ENCODE measurements around the gene WHRN. TPM values are rescaled to one million over a fixed set of nuclear protein-coding genes. Genes with fewer than 3 reads are reported as not detected.

Gene WHRN
- total and polyA plus RNA-seq, 9 of the 15 experiments (the other 6 are each of a cell fraction or from before 2014, with no cell fraction given), result 0.31 to 14.1 (median 3.0) TPM

- Histone ChIP-seq H4K20me1 (replicated peaks; ENCODE audit: control insufficient read depth, insufficient read depth, low read length) (0 out of 2 replicates have a peak, but pooled peaks cover 2% of the 10 kb centered on the region), H3K9me1 (ENCODE audit: control insufficient read depth, insufficient read depth, low read length) (no peaks in the 10 kb centered on the region), H3K9me3 (replicated peaks; ENCODE audit: control insufficient read depth, insufficient read depth, low read depth, low read length) (no peaks in the 10 kb centered on the region), H3K4me2 (ENCODE audit: insufficient read depth, low read length) (no peak overlapping the region), H3K9ac (ENCODE audit: insufficient read depth in 1 of 2, low read depth in 2 of 2, low read length in 2 of 2) (no peak overlapping the region), H3K36me3 (ENCODE audit: control insufficient read depth, insufficient read depth, low read length) (0 out of 3 replicates have a peak, but pooled peaks cover 3% of the 10 kb centered on the region), H3K79me2 (ENCODE audit: control insufficient read depth, insufficient read depth, low read length) (no peaks in the 10 kb centered on the region), H3K27ac (ENCODE audit: extremely low read depth, low read depth, low read length) (no peak overlapping the region), H2AFZ (ENCODE audit: low read depth, low read length) (no peak overlapping the region), H3K4me1 (replicated peaks in 1 of 2; ENCODE audit: control insufficient read depth in 2 of 2, insufficient read depth in 2 of 2, low read length in 2 of 2) (no peaks in the 10 kb centered on the region), H3K4me3 (no peak overlapping the region), H3K27me3 (ENCODE audit: control insufficient read depth in 2 of 2, insufficient read depth in 2 of 2, low read length in 2 of 2) (no peaks in the 10 kb centered on the region)
- BruUV-seq (replicated peaks), result no TSS peak
- no peak for DNase-seq (ENCODE audit: extremely low read depth in 1 of 4, low spot score in 3 of 4)
- no peak for ATAC-seq
- ChIA-PET CTCF (ENCODE audit: low intra/inter-chr PET ratio) (no interaction called here), POLR2A (interaction anchor here (0.7 to 1.2 kb wide), 4 partner anchors 8 to 1992 kb away, joined by 3 to 4 read pairs (median 4); no protein-coding TSS in a partner anchor)
- no peak for FAIRE-seq
- intact Hi-C loops (cut with micrococcal nuclease) (no loop called here), in situ Hi-C loops (cut with MboI) (loop anchor here (5.0 kb wide), 1 partner anchor 593 kb away; no protein-coding TSS in a partner anchor)
- TF ChIP-seq NR2F6 (CRISPR knock-in tag; IDR thresholded peaks at IDR 0.05) (no peak), MYNN (IDR thresholded peaks at IDR 0.05) (no peak), MYNN (CRISPR knock-in tag; IDR thresholded peaks at IDR 0.05) (no peak), NR1H2 (CRISPR knock-in tag; IDR thresholded peaks at IDR 0.05) (no peak), MTA1 (IDR thresholded peaks at IDR 0.05; ENCODE audit: borderline replicate concordance) (no peak)
- WGBS (ENCODE audit: insufficient coverage, low coverage, missing lambda C conversion rate), result 65% methylated on average over 6 of the region's 8 CpGs
Measured at GRCh38 chr9:114419796-114420195, 85.5 kb downstream of the WHRN start.

- CTCF ChIA-PET (ENCODE audit: low intra/inter-chr PET ratio), result no interaction called here
- Histone ChIP-seq H2AFZ (ENCODE audit: low read depth, low read length) (no peak overlapping the region), H3K9me3 (replicated peaks; ENCODE audit: control insufficient read depth, insufficient read depth, low read depth, low read length) (no peaks in the 10 kb centered on the region), H3K9ac (ENCODE audit: insufficient read depth in 1 of 2, low read depth in 2 of 2, low read length in 2 of 2) (no peak overlapping the region), H3K79me2 (ENCODE audit: control insufficient read depth, insufficient read depth, low read length) (no peaks in the 10 kb centered on the region), H3K4me1 (replicated peaks in 1 of 2; ENCODE audit: control insufficient read depth in 2 of 2, insufficient read depth in 2 of 2, low read length in 2 of 2) (no peaks in the 10 kb centered on the region), H3K4me2 (ENCODE audit: insufficient read depth, low read length) (no peak overlapping the region), H3K4me3 (no peak overlapping the region), H3K27ac (ENCODE audit: extremely low read depth, low read depth, low read length) (no peak overlapping the region), H3K27me3 (ENCODE audit: control insufficient read depth in 2 of 2, insufficient read depth in 2 of 2, low read length in 2 of 2) (no peaks in the 10 kb centered on the region), H3K36me3 (ENCODE audit: control insufficient read depth, insufficient read depth, low read length) (0 out of 3 replicates have a peak, but pooled peaks cover 3% of the 10 kb centered on the region), H3K9me1 (ENCODE audit: control insufficient read depth, insufficient read depth, low read length) (no peaks in the 10 kb centered on the region), H4K20me1 (replicated peaks; ENCODE audit: control insufficient read depth, insufficient read depth, low read length) (0 out of 2 replicates have a peak, but pooled peaks cover 2% of the 10 kb centered on the region)
- intact Hi-C loops (cut with micrococcal nuclease), result no loop called here
- 64% methylated on average over 6 of the region's 6 CpGs for whole genome bisulfite sequencing (ENCODE audit: insufficient coverage, low coverage, missing lambda C conversion rate)
- BruUV-seq (replicated peaks), result no TSS peak
- FAIRE-seq (no peak), ATAC-seq (no peak), DNase-seq (ENCODE audit: extremely low read depth in 1 of 4, low spot score in 3 of 4) (no peak)
- POLR2A ChIA-PET, result interaction anchor here (0.5 kb wide), 1 partner anchor 9 kb away, joined by 3 read pairs; no protein-coding TSS in a partner anchor
- TF ChIP-seq ARID4B (CRISPR knock-in tag; IDR thresholded peaks at IDR 0.05) (no peak), POLR2A (conservative IDR thresholded peaks at IDR 0.05) (no peak), ZNF507 (tag; conservative IDR thresholded peaks at IDR 0.05) (no peak), NR3C1 (CRISPR knock-in tag; IDR thresholded peaks at IDR 0.05) (no peak)
- in situ Hi-C loops (cut with MboI), result loop anchor here (5.0 kb wide), 1 partner anchor 594 kb away; no protein-coding TSS in a partner anchor
Measured at GRCh38 chr9:114418053-114418452, 87.2 kb downstream of the WHRN start.

Measured in K562 (cell line).